ENCODE measurements around the gene CPLANE2.
A peak's percentile ranks its signal among the peaks of the same experiment; 100 is the strongest.
"Not testable (repeated sequence)": the region's sequence is repeated elsewhere in the genome, so short reads cannot be mapped to it uniquely, and the experiment has no call there.

CPLANE2 gene

DNA sequence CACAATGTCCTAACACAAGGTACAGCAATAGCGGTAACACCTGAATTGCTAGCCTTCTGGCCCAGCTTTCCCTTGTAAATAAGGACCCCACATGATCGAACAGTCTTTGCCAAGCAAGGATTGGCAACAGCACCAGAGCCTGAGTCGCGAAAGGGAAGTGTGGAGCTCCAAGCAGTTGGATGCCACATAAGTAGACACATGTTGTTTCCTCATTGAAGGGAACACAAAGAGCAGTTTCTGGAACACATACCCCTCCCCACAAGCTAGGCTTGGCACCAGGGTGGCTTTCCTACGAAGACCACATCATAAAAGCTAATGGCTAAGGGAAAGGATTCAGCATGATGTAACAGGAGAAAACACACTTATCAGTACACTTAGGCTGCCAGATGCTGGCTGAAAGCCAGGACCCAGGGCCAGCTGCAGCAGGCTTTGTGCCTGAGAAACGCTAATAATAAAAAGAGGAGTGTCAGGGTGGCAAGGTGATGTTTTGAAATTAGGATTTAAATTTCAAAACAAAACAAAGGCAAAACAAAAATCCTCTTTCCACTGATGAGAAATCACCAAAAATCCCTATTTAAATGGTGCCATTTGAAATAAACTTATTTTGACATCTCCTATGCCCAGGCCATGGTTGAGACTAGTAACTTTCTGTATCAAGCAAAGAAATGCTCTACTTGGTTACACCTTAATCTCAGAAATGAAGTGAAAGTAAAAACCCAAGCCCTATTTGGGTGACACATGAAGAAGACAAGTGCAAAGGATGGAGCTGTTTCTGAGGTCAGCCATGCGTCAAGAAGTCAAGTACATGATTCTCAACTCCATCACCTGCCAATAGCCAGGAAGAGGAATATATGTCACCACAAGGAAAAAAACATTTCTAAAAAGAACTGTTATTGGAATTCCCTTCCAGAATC, 11.9 kb upstream of the CPLANE2 start:
- peak; percentile 98 for DNase-seq

DNA sequence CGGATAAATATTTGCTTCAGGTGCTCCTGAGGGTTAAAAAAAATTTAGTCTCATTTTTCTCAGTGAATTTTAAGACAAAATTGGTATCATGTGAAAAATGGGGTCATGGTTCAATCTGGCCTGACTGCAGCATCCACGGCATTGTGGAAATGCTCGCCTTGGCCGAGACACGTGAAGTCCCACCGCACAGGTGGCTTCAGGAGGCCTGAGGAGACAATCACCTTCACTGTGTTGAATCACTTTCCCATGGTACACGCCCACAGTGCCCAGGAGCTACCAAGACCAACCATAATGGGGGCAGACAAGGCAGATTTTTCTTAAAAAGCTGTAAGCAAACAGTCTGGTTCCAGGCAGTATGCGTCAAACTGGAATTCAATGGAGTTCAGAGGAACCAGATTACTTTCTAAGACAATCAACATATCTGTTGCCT, 11.0 kb upstream of the CPLANE2 start:
- no peak for DNase-seq

DNA sequence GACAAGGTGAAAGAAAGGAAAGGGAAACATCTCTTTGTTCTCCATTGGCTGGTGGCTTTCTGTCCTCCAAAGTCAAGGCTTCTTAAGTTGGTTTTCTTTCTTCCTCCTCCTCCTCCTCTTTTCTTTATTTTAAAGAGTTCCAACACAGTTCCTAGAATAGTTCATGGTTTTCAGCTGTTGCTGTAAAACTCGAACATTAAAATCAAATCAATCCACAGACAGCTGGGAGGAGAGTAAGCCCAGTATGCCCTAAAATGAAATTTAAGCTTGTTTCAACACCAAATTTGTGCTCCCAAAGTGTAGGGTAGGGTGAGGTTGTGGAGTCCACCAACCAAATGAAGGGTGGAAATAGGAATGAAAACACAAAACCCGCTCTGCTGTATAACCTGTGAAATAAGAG, 10.5 kb upstream of the CPLANE2 start:
- DNase-seq = no peak

DNA sequence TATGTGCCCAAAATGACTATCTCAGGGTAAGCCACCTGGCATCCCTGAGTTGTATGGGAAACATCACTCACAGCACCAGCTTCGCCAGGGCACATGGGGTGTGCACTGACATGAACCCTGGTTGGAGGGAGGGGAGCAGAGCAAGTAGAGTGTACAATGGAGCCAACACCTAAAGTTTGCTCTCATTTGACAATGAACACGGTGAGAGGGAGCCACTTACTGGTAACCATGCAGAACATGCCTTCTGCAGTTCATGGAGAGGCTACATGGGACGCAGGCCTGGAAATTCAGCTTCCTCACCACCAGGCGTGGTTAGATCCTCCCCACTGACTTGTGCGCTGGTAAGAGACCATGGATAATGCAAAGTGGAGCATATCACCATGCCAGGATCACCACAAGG, 10.0 kb upstream of the CPLANE2 start:
- peak; percentile 4 for DNase-seq

DNA sequence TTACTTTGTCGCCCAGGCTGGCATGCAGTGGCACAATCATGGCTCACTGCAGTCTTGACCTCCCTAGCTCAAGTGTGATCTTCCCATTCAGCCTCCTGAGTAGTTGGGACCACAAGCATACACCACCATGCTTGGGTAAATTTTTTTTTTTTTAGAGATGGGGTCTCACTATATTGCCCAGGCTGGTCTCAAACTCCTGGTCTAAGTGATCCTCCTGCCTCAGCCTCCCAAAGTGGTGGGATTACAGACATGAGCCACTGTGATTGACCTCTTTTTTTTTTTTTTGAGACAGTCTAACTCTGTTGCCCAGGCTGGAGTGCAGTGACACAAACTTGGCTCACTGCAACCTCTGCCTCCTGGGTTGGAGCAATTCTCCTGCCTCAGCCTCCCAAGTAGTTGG, 9.3 kb upstream of the CPLANE2 start:
- DNase-seq = not testable (repeated sequence)

DNA sequence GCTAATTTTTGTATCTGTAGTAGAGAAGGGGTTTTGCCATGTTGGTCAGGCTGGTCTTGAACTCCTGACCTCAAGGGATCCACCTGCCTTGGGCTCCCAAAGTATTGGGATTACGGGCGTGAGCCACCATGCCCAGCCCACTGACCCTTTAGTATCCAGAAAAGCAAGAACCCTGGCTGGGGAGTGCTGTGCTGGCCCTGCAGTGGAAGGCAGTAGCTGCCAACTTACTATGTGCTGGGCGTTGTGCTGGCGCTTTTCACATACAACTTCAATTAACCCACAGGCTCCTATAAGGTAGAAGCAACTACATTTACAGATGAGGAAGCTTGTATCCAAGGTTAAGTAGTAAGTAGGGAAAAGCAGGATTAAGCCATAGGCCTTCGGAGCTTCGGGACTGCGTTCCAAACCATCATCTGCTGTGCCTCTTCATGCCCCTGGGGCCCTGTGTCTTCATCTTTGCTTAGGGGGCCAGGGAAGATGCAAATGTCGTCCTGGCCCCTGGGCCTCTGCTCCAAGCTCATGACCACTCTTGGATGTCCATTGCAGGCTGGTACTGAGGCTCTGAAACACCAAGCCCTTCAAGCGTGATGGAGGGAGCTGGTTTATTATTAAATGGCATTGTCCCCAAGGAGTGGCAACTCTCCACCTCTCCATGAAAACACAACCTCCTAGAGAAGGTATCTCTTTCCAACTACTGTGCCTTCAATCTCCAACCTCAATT, 8.7 kb upstream of the CPLANE2 start:
- no peak for DNase-seq

DNA sequence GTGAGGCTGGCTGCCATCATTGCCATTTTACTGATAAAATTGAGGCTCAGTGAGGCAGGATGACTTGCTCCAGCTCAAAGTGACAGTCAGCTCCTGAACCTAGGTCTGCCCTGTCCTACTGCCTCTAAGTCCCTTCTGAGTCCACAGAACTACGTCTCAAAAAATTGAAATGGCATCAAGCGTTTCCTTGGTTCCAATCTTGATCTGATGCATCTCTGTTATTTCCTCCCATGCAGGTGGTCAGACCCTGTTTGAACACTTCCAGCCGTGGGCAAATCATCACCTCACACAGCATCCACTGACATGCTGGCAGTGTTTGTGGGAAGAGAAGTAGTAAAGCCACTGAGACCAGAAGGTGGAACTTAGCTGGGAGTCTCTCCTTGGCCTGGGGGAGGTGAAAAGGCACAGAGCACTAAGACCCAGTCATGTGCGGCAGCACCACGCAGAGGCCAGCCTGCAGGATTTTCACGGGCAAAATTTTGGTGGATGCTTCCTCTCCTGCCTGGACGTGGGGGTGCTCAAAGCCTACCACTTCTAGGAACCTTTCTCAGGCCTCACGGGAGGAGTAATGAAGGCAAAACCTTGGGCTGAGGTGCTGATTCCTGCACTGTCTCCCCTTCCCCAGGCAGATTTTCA, 7.8 kb upstream of the CPLANE2 start:
- DNase-seq = no peak

DNA sequence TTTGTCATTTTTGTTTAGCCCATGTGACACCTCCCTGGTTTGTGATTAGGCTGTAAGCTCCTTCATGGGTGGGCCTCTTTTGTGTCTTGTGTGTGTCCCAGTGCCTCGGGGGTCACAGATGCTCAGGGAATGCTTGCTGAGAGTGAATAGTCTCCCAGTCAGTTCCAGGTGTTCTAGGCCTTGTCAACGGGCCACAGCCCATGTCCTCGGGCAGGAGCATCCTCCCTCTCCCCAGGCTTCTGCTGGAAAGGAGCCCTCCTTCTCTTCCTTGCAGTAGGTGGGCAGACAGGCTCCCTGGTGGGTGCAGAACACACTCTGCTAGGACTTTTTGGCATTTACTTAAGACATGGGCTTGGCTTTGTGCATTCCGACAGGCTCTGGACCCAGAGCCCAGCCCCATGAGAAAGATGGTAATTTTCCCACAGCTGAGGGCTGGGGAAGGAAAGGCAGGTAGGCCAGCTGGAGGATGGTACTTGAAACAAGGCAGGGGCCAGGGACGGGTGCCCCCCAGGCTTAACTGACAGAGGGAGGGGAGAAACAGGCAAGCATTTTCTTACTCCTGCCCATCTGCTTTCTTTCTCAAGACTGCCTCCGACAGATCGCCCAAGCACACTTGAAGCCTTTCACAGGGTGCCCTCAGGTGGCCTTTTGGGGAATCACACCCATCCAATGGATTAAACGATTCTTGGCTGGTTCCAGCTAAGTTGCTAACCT, 7.1 kb upstream of the CPLANE2 start:
- peak; percentile 71 for DNase-seq

DNA sequence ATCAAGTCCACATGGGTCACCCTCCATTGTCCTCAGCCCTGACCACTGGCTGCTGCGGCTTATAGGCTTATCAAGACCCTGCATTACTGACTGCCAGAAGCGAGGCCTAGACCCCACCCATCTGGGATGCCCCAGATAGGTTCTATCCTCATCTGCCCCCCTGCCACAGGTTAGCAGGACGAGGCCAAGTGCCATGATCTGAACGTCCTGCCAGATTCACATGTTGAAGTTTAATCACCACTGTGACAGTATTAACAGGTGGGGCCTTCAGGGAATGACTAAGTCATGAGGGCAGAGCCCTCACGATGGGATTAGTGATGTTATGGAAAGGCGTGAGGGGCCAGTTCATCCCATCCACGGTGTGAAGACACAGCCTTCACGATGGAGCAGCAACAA, 6.2 kb upstream of the CPLANE2 start:
- DNase-seq = no peak

DNA sequence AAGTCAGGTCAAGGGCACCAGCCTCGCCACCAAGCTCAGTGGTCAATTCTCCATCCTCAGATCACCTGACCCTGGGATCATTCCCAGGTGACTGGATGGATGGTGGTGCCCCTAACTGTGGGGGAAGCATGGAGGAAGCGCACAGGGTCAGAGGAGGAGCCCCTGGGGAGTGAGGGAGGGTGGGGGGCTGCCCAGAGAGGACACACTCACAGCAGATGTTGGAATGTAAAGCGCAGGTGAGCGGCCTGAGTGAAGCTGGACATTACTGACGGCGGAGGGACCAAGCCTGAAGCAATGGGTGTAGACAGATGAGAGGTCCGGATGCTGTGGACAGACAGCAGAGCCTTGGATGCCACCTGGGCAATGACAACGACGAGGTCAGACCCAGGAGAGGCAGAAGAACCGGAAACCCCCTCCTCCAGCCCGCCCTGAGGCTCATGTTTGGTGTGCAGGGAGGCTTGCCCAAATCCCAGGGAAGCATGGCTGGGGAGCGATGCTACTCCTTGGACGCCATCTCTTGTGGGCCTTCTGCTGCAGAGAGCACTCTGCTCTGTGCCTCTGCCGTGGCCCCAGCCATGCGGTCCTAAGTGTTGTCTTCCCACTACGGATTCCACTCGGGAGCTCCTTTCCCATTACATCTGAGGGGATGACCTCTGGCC, 5.7 kb upstream of the CPLANE2 start:
- DNase-seq = no peak

DNA sequence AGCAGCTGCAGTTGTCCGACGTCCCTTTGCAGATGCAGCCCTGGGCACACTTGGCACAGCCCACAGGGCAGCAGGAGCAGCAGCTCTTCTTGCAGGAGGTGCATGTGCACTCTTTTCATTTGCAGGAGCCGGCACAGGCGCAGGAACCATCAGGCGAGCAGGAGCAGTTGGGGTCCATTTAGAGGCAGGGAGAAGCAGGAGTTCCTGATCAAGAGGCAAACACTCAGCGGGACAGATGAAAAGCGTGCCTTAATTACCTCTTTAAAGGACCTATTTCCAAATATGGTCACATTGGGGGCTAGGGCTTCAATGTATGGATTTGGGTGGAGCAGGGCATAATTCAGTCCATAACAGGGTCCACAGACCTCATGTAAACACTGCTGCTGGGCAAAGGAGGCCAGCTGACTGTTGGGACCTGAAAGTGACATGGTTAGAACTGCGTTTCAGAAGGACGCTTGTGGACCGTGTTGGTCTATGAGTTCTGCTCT, 4.3 kb upstream of the CPLANE2 start:
- DNase-seq = peak; percentile 29

DNA sequence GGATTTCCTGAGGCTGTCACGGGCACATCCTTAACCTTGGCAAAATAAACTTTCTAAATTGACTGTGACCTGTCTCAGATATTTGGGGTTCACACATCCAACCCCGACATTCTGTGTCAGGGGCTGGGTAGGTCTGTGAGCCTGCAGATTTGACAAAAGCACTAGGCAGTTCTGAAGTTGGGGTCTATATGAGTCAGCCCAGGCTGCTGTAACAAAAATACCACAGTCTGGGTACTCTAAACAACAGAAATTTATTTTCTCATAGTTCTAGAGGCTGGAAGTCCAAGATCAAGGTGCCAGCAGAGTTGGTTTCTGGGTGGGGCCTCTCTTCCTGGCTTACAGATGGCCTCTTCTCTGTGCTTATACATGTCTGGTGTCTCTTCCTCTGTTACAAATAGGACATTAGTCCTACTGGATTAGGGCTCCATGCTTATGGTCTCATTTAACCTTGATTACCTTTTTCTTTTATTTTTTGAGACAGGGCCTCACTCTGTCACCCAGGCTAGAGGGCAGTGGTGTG, 3.0 kb upstream of the CPLANE2 start:
- DNase-seq = no peak

DNA sequence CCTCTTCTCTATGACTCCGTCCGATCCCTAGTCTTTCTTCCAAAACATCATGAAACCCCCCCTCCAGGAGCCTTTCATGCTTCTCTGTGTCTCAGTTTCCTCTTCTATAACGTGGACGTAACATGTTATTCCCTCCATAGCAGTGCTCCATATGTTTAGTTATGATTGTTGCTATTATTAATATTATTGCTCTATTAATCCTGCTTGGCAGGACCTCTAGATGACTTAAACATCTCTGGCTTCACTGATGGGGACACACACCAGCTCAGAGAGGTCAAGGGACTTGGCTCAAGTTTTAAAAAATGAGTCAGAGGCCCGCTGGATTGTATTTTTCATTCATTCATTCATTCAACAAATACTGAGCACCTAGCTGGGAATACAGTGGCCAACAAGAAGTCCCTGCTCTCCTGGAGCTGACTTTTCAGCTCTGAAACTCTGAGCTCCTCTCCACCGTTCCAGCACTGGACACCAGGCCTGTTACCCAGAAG, 404 bp upstream of the CPLANE2 start:
- no peak for DNase-seq

DNA sequence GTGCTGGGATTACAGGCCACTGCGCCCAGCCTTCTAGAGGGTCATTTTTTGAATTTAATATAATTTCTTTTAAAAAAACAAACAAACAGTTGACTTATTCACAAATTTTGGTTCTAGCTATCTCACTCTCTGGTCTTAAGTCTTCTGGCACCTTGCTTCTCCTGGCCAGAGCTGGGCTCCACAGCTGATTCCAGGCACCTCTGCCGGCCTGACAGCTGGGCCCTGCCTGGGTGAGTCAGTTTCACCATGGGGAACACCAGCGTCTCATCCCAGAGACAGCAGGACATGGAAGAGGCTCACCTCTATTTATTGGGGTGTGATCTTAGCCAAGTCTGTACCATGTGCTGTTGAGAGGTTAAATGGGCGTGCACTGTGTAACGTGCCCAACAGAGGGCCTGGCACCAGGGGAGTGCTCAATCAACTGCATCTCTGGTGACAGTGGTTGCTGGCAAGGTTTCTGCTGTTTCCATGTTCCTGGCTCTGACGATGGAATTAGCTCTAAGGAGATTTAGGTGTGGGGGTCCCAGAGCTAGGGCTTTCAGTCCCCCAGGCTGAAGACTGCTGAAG, 956 bp downstream of the CPLANE2 start:
- DNase-seq = peak; percentile 84

DNA sequence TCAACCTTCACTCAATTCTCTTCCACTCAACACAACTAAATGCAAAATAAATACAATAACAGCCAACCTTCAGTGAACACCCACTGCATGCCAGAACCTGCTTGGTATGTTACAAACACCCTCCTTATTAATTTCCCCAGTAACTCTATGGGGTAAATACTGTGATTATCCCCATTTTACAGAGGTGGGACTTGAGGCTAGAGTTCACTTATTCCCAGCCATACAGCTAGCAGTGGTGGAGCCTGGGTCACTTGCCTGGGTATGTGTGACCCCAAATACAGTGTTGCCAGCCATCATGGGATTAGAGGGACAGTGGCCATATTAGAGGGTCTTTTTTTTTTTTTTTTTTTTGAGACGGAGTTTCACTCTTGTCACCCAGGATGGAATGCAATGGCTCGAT, 1.6 kb downstream of the CPLANE2 start:
- DNase-seq = no peak

DNA sequence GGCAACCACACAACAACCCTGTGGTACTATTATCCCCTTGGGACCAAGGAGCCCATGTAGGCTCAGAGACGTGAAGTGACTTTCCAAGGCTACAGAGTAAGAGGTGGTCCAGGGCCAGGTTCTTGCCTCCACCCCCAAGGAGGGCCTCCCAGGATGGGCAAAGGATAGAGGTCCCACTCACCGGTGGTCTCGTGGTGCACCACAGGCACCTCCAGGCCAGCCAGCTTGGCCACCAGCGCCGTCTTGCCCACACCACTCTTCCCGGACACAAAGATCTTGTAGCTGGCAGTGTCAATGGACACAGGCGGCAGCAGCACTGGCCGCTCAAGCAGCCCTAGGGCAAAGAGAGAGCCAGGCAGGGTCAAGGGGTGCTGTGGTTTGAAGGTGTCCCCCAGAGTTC, 3.6 kb downstream of the CPLANE2 start:
- no peak for DNase-seq

DNA sequence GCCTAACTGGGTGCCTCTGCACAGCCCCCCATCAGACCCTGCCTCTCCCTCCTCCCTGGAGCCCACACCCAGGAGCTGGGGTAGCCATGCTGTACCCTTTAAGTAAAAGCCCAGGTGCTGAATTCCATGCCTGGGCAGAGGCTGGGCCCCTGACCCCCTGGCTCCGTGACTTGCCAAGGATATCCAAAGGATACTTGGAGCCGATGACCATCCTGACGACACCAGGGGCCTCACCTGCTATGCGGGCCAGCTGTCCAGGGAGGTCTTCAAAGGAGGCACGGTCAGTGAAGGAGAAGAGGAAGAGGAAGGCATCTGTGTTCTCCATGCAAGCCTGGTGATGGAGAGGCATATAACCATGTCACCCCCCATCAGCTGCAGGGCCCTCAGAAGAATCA, 4.7 kb downstream of the CPLANE2 start:
- DNase-seq = no peak

DNA sequence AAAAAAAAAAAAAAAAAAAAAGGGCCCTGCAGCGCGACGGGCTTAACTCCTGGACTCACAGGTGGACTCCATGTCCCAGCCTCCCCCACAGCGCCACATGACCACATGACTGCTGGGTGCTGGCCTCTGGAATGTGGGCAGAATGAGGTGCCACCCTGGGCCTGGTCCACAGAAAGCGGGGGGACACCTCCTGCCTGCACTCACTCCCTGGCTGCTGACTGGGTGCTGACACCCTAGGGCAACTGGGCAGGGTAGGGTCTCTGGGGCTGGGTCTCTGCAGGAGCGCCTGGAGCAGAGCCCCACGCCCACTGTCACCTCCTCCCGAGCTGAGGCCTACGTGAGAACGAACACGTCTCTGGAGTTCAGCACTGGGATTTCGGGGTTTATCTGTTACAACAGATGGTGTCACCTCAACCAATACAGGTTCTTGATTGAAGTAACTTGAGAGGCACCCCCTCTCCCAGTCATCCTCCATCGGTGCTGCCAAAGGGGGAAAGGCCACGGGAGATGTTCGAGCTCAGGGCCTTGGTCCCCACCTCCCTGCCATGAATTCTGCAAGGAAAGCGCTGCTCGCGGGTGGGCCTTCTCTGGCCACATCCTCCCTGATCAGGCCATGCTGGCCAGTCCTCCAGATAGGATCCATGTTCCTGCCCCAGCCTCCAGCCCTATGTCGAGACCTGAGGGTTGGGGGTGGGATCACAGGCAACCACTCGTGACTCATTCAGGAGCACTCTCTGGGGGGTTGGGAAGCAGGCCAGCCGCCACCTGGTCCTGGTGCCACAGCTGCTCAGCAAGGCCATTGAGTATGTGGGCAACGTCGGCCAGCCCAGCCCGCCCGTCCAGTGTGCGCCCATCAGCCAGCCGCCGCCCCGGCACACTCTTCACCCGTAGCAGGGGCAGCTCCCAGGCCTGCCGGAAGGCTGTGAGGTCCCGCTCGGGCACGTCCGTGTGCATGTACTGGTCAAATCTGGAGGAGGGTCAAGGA, 5.4 kb downstream of the CPLANE2 start:
- no peak for DNase-seq

DNA sequence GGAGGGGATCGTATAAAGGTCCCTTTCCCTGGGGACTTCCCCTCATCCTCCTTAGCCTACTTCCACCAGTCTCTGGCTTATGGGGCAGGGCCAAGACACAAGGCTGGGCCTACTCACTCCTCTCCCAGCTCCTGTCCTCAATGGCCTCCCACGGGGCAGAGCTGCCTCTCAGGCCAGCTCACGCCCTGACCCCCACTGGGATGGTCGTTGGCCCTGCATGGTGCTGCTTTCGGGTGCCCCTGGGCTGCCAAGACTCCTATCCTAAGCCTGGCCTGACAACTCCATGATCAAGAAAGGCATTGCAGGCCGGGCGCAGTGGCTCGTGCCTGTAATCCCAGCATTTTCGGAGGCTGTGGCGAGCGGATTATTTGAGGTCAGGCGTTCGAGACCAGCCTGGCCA, 6.2 kb downstream of the CPLANE2 start:
- no peak for DNase-seq

Measured in NCI-H345 (cell line).